ENCODE data around the gene CYP24A1. TPM values are rescaled to one million over a fixed set of nuclear protein-coding genes. Genes with fewer than 3 reads are reported as not detected.

The CYP24A1 gene
- total and polyA plus RNA-seq, 2 of the 13 experiments (the other 11 are each of a cell fraction or from before 2014, with no cell fraction given): 9.4 to 32.7 TPM

GRCh38 chr20:54214566-54214965 lies 40.8 kb upstream of the CYP24A1 start:
- Histone ChIP-seq H3K4me2 (ENCODE audit: low read depth, low read length) (no peak overlapping the region), H3K9ac (ENCODE audit: insufficient read depth, low read depth, low read length) (no peak overlapping the region), H3K9me3 (ENCODE audit: low read length) (no peaks in the 10 kb centered on the region; the same call in 1 of the 2 replicates), H2AFZ (ENCODE audit: low read length) (no peak overlapping the region), H3K79me2 (ENCODE audit: insufficient read depth, low read length) (peaks cover 60% of the 10 kb centered on the region), H3K27ac (ENCODE audit: extremely low read length, insufficient read depth, low read length) (no peak overlapping the region), H3K27me3 (ENCODE audit: control insufficient read depth in 1 of 2, insufficient read depth in 2 of 2, low read length in 2 of 2) (no peaks in the 10 kb centered on the region), H3K36me3 (replicated peaks in 1 of 2; ENCODE audit: control insufficient read depth in 1 of 2, insufficient read depth in 2 of 2, low read length in 2 of 2) (peaks cover 26 to 54% of the 10 kb centered on the region in 2 experiments), H3K4me1 (ENCODE audit: insufficient read depth, low read length) (peaks cover 21% of the 10 kb centered on the region), H4K20me1 (ENCODE audit: insufficient read depth, low read length) (peaks cover 30% of the 10 kb centered on the region; the same call in 1 of the 2 replicates), H3K4me3 (replicated peaks in 1 of 3; ENCODE audit: insufficient read depth in 1 of 3, low read depth in 2 of 3, low read length in 3 of 3) (no peak overlapping the region)
- POLR2A ChIA-PET: no interaction called here
- TF ChIP-seq HMG20B (CRISPR knock-in tag; conservative IDR thresholded peaks at IDR 0.05) (no peak), HNRNPLL (IDR thresholded peaks at IDR 0.05; ENCODE audit: low read depth, low read length, poor library complexity, severe bottlenecking) (no peak), ZNF577 (CRISPR knock-in tag; IDR thresholded peaks at IDR 0.05; ENCODE audit: borderline replicate concordance, low read depth) (no peak), MEIS2 (CRISPR knock-in tag; IDR thresholded peaks at IDR 0.05) (no peak), ZNF180 (CRISPR knock-in tag; IDR thresholded peaks at IDR 0.05; ENCODE audit: borderline replicate concordance, low read depth) (no peak), TCF12 (IDR thresholded peaks at IDR 0.05) (no peak), TCF12 (CRISPR knock-in tag; IDR thresholded peaks at IDR 0.05) (no peak)
- CTCF ChIA-PET (ENCODE audit: low intra/inter-chr PET ratio, low total read pairs): no interaction called here
- FAIRE-seq: no peak
- in situ Hi-C loops (cut with HindIII; ENCODE audit: extremely low pct_ligation_motif_present, low pct_unique_long_range_greater_than_20kb) (loop anchor here (25.0 kb wide), 1 partner anchor 1127 kb away; no protein-coding TSS in a partner anchor), intact Hi-C loops (cut with micrococcal nuclease; ENCODE audit: unreplicated experiment) (no loop called here)
- no peak for ATAC-seq
- DNase-seq (ENCODE audit: low spot score): no peak
- no TSS peak for BruUV-seq (replicated peaks)
- WGBS (ENCODE audit: low lambda C conversion rate): 97% methylated on average over 8 of the region's 8 CpGs

GRCh38 chr20:54212871-54213270 lies 39.1 kb upstream of the CYP24A1 start:
- in situ Hi-C loops (cut with HindIII; ENCODE audit: extremely low pct_ligation_motif_present, low pct_unique_long_range_greater_than_20kb) (loop anchor here (25.0 kb wide), 1 partner anchor 1126 kb away; no protein-coding TSS in a partner anchor), intact Hi-C loops (cut with micrococcal nuclease; ENCODE audit: unreplicated experiment) (no loop called here)
- DNase-seq (ENCODE audit: low spot score): no peak
- no peak overlapping the region for H2AFZ ChIP-seq (ENCODE audit: low read length)
- H3K36me3 ChIP-seq (replicated peaks in 1 of 2; ENCODE audit: control insufficient read depth in 1 of 2, insufficient read depth in 2 of 2, low read length in 2 of 2): peaks cover 26 to 53% of the 10 kb centered on the region in 2 experiments
- no TSS peak for BruUV-seq (replicated peaks)
- H3K79me2 ChIP-seq (ENCODE audit: insufficient read depth, low read length): peaks cover 76% of the 10 kb centered on the region
- ChIA-PET POLR2A (interaction anchor here (1.0 kb wide), 1 partner anchor 145 kb away, joined by 3 read pairs; no protein-coding TSS in a partner anchor), CTCF (ENCODE audit: low intra/inter-chr PET ratio, low total read pairs) (no interaction called here)
- ATAC-seq: no peak
- no peak for FAIRE-seq
- H3K4me1 ChIP-seq (ENCODE audit: insufficient read depth, low read length): peaks cover 29% of the 10 kb centered on the region
- no peak overlapping the region for H3K27ac ChIP-seq (ENCODE audit: extremely low read length, insufficient read depth, low read length)
- H3K4me3 ChIP-seq (replicated peaks in 1 of 3; ENCODE audit: insufficient read depth in 1 of 3, low read depth in 2 of 3, low read length in 3 of 3): no peak overlapping the region
- no peak overlapping the region for H3K9ac ChIP-seq (ENCODE audit: insufficient read depth, low read depth, low read length)
- no peak overlapping the region for H3K4me2 ChIP-seq (ENCODE audit: low read depth, low read length)
- TF ChIP-seq POLR2A (IDR thresholded peaks at IDR 0.05; ENCODE audit: insufficient read depth in 1 of 2, low read depth in 2 of 2, low read length in 2 of 2) (peak in 1 of 2 experiments; percentile 10; a peak in 1 of 4 replicates), MEF2D (CRISPR knock-in tag; IDR thresholded peaks at IDR 0.05) (no peak), RBM22 (optimal IDR thresholded peaks at IDR 0.05; ENCODE audit: low read length) (peak; percentile 52), ATF7 (IDR thresholded peaks at IDR 0.05) (no peak), ATF7 (CRISPR knock-in tag; IDR thresholded peaks at IDR 0.05) (no peak), ZNF225 (CRISPR knock-in tag; IDR thresholded peaks at IDR 0.05) (no peak)
- H3K27me3 ChIP-seq (ENCODE audit: control insufficient read depth in 1 of 2, insufficient read depth in 2 of 2, low read length in 2 of 2): no peaks in the 10 kb centered on the region; a peak in 1 of 5 replicates
- no peaks in the 10 kb centered on the region; the same call in 1 of the 2 replicates for H3K9me3 ChIP-seq (ENCODE audit: low read length)
- WGBS (ENCODE audit: low lambda C conversion rate): 94% methylated on average over 3 of the region's 3 CpGs
- peaks cover 39% of the 10 kb centered on the region for H4K20me1 ChIP-seq (ENCODE audit: insufficient read depth, low read length)
